NCI-H2081 (cell line): ENCODE results near the gene LVRN.
A peak's percentile ranks its signal among the peaks of the same experiment; 100 is the strongest.

Experiments
- DNase-seq, 2 experiments: peaks; one replicate each; lab custom pipeline; 2025; lab: John Stamatoyannopoulos, UW

The LVRN gene

DNA sequence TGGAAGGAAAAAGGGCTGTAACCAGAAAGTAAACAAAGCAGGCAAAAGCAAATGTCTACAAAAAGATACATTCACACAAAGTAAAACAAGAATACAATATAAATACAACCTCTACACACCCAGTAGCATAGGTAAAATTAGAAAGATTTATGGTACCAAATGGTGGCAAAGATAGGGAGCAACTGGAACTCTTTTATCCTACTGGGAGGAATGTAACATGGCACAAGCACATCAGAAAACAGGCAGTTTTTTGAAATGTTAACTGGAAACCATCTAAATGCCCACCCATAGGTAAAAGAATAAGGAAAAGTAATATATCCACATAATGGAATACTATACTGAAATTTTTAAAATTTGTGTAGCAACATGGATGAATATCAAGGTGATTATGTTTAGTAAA is 61.3 kb downstream of the LVRN start:
- DNase-seq: no peak

GRCh38 chr5:116025866-116026265 is 63.6 kb downstream of the LVRN start:
- DNase-seq: no peak

GRCh38 chr5:116032094-116032517 is 69.8 kb downstream of the LVRN start, which contains the start of gene ARL14EPL:
TSS of gene ARL14EPL (plus strand) at chr5:116032472. CDS start at chr5:116051466, 18,994 bp downstream.
- no peak for DNase-seq

DNA sequence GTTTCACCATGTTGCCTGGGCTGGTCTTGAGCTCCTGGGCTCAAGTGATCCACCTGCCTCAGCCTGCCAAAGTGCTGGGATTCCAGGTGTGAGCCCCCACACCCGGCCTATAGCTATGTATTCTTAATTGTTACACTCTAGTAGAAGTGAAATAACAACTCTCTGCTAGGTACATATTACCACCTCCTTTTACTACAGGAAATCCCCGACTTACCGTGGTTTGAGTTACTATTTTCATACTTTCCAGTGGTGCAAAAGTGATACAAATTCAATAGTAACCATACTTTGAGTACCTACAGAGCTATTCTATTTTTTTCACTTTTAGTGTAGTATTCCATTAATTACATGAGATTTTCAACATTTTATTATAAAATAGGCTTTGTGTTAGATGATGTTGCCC is 70.7 kb downstream of the LVRN start:
- no peak for DNase-seq

- DNase-seq: no peak
Observed at GRCh38 chr5:116035123-116035522, 72.8 kb downstream of the LVRN start.

DNA sequence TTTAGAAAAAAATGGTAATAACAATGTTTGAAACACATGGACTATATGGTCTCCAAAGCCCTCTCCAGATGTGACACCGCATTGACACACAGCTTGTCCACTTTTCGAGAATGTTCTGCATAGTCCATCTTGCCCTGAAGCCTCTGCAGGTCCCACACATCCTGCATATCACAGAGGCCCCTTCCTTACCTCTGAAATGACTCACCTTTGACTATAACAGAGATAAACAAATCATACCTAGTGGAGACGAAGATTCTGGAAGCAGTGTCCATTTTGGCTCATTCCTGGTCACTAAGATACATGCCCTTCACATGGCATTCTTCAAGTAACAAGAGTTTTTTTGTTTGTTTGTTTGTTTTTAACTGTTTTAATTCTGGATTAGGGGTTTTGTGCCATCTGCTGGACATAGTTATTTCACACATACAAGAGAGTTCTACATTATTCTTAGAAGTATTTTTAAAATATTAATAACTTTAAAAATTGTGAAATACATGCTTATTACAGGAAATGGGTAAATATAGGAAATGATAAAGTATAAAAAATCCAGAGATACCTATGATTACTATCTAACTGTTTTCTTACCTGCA is 75.1 kb downstream of the LVRN start:
- DNase-seq: no peak

- no peak for DNase-seq
Observed at GRCh38 chr5:116038817-116039216, 76.5 kb downstream of the LVRN start.

GRCh38 chr5:116042375-116042774 is 80.1 kb downstream of the LVRN start:
- DNase-seq: no peak

- DNase-seq: no peak
Observed at GRCh38 chr5:116044073-116044472, 81.8 kb downstream of the LVRN start.

GRCh38 chr5:116045821-116046220 is 83.5 kb downstream of the LVRN start:
- DNase-seq: no peak

DNA sequence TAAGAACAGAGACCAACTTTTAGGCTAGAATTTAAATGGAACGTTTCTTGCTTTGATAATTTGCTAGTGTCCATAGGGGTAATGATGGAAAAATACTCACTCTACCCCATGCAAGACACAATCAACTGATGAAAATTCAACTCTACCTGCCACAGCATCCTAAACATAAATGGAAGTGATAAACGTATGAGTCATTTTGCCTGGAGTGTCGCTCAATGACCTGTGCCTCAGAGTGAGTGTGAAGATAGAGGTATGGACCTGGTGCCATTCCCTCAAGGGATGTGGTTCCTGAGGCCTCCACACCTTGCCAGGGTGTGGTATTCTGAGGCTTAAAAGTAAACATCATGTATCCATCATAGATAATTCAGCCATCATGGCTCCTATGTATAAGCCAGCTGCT is 84.0 kb downstream of the LVRN start:
- no peak for DNase-seq

- no peak for DNase-seq
Observed at GRCh38 chr5:116046823-116047222, 84.5 kb downstream of the LVRN start.

DNA sequence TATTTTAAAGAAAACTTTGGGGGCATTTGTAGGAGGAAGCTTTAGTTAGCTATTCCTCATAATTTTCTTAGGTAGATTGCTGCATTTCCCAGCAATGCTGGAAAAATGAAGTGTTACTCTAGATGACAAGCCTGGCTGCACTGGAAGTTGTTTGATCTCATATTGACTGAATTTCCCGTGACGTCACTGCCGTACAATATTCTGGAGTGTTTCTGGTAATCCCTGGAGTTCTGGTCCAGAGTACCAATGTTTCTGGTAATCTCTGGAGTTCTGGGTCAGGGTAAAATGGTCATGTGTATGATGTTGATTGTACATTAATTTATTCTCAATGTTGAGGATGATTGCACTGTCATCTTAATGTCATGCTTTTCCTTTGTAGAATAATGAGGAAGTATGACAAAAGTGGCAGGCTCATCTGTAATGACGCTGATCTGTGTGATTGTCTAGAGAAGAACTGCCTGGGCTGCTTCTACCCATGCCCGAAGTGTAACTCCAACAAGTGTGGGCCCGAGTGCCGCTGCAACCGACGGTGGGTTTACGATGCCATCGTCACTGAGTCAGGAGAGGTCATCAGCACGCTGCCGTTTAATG is 96.2 kb downstream of the LVRN start:
- DNase-seq: no peak

DNA sequence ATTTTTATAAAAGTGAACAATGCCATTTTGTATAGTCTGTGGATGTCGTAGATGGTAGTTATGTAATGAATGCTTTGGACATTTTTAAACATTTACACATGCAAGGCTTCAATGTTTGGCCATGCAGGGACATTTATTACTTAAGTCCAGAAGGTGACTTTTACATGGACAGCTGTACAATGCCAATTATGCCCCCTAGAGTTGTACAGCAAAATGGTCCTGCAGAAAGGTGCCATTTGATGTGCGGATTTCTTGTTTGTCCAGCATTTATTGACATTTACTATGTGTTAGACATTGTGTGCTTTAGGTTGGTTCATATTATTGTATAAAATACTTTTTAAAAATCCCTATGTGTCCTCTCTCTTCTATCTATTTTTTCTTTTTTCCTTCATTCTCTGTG is 100.1 kb downstream of the LVRN start:
- no peak for DNase-seq

- DNase-seq: no peak
Observed at GRCh38 chr5:116063950-116064349, 101.7 kb downstream of the LVRN start.

DNA sequence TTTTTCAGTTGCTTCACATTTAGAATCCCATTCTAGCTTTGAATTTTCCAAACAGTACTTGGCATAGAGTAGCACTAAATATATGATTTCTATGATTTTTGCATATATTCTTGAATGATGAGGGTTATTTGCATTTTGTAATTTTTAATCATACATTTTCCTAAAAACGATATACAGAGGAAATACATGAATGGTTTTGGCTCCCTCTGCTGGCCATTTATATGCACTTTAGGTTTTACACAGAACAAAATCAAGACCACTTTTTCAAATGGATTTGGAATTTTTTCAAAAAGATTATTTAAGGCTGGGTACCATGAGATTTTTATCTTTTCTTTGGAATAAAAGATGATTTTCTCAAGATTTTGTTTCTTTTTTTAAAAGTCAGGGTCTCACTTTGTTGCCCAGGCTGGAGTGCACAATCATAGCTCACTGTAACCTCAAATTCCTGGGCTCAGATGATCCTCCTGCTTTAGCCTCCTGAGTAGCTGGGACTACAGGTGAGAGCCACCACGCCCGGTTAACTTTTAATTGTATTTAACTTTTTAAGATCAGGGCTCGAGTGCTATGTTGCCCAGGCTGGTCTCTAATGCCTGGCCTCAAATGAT is 105.9 kb downstream of the LVRN start:
- peak; percentile 23 to 25 for DNase-seq

GRCh38 chr5:116071211-116071610 is 108.9 kb downstream of the LVRN start:
- DNase-seq: no peak

DNA sequence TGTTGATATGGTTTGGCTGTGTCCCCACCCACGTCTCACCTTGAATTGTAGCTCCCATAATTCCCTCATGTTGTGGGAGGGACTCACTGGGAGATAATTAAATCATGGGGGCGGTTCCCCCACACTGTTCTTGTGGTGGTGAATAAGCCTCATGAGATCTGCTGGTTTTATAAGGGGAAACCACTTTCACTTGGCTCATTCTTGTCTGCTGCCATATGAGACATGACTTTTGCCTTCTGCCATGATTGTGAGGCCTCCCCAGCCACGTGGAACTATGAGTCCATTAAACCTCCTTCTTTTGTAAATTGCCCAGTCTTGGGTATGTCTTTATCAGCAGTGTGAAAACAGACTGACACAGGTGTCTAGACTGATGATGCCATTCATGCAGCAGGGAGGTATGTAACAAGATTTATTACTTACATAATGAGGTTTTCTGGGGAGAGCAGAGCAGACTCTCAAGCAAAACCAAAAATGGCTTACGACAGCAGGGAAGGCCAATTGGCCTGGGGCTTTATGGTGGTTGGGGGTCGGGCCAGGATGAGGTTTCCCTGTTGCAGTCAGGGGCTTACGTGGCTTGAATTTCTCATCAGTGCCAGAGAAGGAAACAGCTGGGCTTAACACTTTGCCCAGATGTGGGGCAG is 113.0 kb downstream of the LVRN start:
- no peak for DNase-seq

- DNase-seq: no peak
Observed at GRCh38 chr5:116076496-116076895, 114.2 kb downstream of the LVRN start.
